ENCODE measurements around the gene WDSUB1.

WDSUB1 gene

DNA sequence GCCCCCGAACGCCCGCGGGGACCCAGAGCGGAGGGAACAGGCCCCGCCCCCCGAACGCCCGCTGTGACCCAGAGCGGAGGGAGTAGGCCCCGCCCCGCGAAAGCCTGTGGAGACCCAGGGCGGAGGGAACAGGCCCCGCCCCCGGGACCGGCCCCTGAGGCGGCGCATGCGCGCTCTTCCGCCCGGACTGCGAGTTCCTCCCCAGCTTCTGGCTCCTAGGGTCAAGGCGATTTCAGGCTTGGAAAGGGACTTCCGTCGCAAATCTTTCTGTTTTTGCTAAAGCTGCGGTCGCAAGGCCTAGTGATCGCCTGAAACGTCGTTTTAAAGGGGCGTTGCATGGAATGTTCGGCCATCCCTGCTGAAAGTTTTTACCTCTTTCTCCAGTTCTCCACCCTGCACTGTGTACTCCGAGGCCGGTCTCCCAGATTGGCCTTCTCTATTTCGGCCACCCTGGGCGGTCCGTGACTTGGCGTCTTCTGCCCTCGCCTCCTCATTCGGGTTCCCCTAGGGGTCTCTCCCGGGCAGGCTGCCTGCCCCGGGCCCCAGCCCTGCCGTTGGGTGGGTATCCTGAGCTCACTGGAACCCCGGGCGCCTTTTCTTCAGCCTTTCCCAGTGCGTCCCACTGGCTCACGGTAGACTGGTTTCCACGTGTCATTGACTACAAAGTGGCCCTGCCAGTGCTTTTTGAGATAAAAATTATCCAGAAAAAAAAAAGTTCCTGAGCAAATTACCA, 372 bp upstream of the WDSUB1 start:
- peak; percentile 69 to 97 for DNase-seq (ENCODE audit: low read depth in 1 of 2, low spot score in 1 of 2)
- in situ Hi-C loops (cut with HindIII; ENCODE audit: low pct_unique_long_range_greater_than_20kb, low sequenced_read_pairs): no loop called here
- TF ChIP-seq JUND (IDR thresholded peaks at IDR 0.05; ENCODE audit: low read depth): no peak

DNA sequence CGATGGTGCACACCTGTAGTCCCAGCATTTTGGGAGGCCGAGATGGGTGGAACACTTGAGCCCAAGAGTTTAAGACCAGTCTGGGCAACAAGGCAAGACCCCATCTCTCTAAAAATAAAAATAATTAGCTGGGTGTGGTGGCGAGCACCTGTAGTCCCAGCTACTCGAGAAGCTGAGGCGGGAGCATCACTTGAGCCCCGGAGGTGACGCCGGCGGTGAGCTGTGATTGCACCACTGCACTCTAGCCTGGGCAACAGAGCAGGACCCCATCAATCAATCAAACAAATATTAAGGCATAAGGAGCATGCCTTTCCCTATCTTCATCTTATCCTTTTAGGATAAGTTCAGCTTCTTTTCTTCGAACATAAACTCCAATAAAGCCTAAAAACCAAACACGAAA, 1.1 kb downstream of the WDSUB1 start:
- no peak for TF ChIP-seq JUND (IDR thresholded peaks at IDR 0.05; ENCODE audit: low read depth)
- no peak for DNase-seq (ENCODE audit: low read depth in 1 of 2, low spot score in 1 of 2)
- in situ Hi-C loops (cut with HindIII; ENCODE audit: low pct_unique_long_range_greater_than_20kb, low sequenced_read_pairs): no loop called here

DNA sequence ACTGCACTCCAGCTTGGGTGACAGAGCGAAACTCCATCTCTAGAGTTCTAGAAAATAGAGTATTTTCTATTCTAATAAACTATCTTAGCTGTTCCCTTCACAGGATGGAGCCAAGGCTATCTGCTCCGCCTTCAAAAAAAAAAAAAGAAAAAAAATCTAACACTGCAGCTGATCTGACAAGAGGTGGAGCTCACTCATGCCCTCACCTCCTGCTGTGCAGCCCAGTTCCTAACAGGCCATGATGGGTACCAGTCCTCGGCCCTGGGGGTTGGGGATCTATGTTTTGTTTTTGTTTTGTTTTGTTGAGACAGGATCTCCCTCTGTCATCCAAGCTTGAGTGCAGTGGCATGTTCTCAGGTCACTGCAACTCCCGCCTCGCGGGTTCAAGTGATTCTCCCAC, 3.0 kb downstream of the WDSUB1 start:
- in situ Hi-C loops (cut with HindIII; ENCODE audit: low pct_unique_long_range_greater_than_20kb, low sequenced_read_pairs): no loop called here
- no peak for TF ChIP-seq JUND (IDR thresholded peaks at IDR 0.05; ENCODE audit: low read depth)

DNA sequence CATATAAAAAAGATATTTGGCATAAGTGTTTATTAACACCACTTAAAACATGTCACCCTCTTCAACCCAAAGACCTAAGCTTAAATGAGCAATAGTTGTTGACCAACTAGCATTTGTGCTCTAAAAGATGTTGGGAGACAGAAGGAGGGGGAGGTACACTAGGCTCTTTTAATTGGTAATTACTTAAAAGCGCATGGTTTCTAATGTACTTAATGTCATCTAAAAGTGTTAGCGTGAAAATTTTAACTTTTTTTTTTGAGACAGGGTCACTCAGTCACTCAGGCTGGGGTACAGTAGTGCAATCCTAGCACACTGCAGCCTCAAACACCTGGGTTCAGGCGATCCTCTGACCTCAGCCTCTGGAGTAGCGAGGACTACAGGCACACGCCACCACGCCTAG, 5.5 kb downstream of the WDSUB1 start:
- in situ Hi-C loops (cut with HindIII; ENCODE audit: low pct_unique_long_range_greater_than_20kb, low sequenced_read_pairs): no loop called here
- DNase-seq (ENCODE audit: low read depth in 1 of 2, low spot score in 1 of 2): no peak
- TF ChIP-seq JUND (IDR thresholded peaks at IDR 0.05; ENCODE audit: low read depth): no peak

More for the DNA sequence above, 3.0 kb downstream of the WDSUB1 start:
- no peak for DNase-seq (ENCODE audit: low read depth in 1 of 2, low spot score in 1 of 2)

DNA sequence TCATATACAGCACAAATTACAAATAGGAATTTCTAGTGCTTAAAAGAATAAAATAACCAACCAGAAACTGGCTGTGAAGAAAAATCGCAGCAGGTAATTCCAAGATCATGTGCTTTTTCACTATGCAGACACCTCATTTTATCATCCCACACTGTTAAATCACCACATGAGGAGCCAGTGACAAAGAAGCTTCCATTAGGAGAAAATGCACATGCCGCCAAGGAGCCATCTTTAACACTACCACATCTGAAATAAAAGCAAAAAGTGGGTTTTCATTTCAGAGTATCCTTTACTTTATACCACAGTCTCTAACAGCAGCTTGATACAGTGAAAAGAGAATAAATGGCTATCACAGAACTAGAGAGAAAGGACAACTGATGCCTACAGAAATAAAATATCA, 6.8 kb downstream of the WDSUB1 start:
- no peak for TF ChIP-seq JUND (IDR thresholded peaks at IDR 0.05; ENCODE audit: low read depth)
- DNase-seq (ENCODE audit: low read depth in 1 of 2, low spot score in 1 of 2): no peak
- in situ Hi-C loops (cut with HindIII; ENCODE audit: low pct_unique_long_range_greater_than_20kb, low sequenced_read_pairs): no loop called here

DNA sequence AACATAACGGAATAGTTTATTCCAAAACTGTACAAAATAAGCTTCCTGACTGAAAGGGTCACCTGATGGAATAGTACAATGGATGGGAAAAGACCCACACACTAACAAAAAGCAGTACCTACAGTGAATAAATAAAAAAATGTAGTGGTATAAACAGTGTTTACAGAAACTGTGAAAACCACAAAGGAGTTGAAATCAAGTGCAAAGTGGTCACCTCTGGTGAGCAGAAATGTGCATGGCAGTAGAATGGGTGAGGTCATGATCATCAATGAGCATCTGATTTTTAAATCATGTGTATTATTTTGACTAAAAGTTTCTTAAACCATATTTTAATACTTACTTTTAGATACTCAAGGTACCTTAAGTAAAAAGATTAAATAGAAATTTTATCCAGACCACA, 11.4 kb downstream of the WDSUB1 start:
- TF ChIP-seq JUND (IDR thresholded peaks at IDR 0.05; ENCODE audit: low read depth): no peak
- in situ Hi-C loops (cut with HindIII; ENCODE audit: low pct_unique_long_range_greater_than_20kb, low sequenced_read_pairs): no loop called here
- DNase-seq (ENCODE audit: low read depth in 1 of 2, low spot score in 1 of 2): no peak

DNA sequence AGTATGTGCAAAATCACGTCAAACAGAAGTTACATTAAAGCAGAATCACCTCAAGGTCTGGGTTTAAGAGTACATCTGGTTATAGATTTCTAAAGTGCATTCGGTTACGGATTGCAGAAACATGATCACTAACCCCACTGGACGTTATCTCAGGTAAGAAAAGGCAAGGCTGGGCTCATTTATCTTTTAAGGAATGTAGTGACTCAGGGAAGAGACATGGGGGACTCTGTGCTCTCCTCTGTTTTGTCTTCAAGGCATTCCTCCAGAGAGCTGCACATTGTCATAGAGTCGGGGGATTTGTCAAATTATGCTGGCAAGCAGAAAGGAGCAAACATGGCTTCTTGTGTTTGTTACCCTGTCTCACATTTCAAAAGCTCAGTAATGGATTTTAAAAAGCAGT, 14.3 kb downstream of the WDSUB1 start:
- no peak for DNase-seq (ENCODE audit: low read depth in 1 of 2, low spot score in 1 of 2)
- in situ Hi-C loops (cut with HindIII; ENCODE audit: low pct_unique_long_range_greater_than_20kb, low sequenced_read_pairs): no loop called here
- no peak for TF ChIP-seq JUND (IDR thresholded peaks at IDR 0.05; ENCODE audit: low read depth)

DNA sequence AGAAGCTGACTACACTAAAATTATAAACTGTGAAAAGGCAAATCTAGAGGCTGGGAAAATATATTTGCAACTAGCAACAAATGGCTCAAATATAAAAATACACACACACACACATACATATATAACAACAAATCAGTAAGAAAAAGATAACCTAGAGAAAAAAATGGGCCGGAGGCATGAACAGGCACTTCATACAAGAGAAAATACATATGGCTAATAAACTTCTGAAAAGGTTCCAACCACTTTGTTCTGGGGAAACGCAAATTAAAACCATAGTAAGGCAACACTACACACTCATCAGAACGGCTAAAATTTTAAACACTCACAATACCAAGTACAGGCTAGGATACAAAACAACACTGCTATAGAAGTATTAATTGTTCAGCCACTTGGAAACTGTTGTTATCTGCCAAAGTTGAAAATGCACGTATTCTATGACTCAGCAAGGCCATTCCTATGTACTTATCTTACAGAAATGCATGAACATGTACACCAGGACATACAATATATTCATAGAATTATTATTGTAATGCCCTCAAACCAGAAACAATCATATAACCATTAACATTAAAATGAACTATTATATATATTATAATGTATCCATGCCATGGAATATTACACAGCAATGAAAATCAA, 15.6 kb downstream of the WDSUB1 start:
- TF ChIP-seq JUND (IDR thresholded peaks at IDR 0.05; ENCODE audit: low read depth): no peak
- in situ Hi-C loops (cut with HindIII; ENCODE audit: low pct_unique_long_range_greater_than_20kb, low sequenced_read_pairs): no loop called here
- DNase-seq (ENCODE audit: low read depth in 1 of 2, low spot score in 1 of 2): no peak

DNA sequence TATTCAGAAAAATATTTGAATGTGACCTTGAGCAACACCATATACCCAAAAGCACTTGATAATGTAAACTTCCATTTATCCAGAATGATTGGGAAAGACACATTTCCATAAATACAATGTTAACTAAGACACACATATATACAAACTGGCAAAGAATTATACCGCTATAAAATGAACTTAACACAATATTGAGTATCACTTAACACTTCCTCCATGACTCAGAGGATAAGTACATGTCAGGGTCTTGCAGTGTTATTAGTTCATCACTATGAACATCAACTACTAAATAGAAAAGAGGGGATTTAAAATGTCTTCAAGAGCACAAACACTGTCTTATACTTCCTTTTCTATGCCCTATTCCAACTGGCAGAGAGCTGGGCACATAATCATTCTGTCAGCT, 18.6 kb downstream of the WDSUB1 start:
- in situ Hi-C loops (cut with HindIII; ENCODE audit: low pct_unique_long_range_greater_than_20kb, low sequenced_read_pairs): no loop called here
- TF ChIP-seq JUND (IDR thresholded peaks at IDR 0.05; ENCODE audit: low read depth): no peak
- no peak for DNase-seq (ENCODE audit: low read depth in 1 of 2, low spot score in 1 of 2)

DNA sequence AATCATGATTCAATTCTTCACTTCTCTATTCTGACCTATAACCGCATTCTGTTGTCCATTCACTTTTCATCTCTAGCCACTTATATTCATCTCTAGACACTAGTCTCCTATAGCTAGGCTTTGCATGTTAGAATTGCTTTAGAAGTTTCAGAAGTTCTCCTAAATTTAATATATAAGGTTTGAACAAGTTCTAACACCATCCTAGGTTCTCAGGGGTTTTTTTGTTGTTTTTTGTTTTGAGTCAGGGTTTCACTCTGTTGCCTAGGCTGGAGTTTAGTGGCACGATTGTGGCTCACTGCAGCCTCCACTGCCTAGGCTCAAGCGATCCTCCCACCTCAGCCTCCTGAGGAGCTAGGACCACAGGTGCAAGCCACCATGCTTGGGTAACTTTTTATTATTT, 19.9 kb downstream of the WDSUB1 start:
- TF ChIP-seq JUND (IDR thresholded peaks at IDR 0.05; ENCODE audit: low read depth): no peak
- in situ Hi-C loops (cut with HindIII; ENCODE audit: low pct_unique_long_range_greater_than_20kb, low sequenced_read_pairs): no loop called here
- no peak for DNase-seq (ENCODE audit: low read depth in 1 of 2, low spot score in 1 of 2)

DNA sequence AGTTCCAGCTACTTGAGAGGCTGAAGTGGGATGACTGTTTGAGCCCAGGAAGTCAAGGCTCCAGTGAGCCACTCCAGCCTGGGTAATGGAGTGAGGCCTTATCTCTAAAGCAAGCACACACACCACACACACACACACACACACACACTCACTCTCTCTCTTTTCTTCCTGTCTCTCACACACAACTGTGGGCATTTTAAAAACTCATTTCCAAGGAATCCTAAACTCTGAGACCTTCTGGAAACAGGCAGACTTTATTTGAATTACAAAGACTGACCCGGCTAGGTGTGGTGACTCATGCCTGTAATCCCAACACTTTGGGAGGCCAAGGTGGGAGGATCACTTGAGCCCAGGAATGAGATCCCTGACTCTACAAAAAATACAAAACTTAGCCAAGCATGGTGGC, 21.3 kb downstream of the WDSUB1 start:
- in situ Hi-C loops (cut with HindIII; ENCODE audit: low pct_unique_long_range_greater_than_20kb, low sequenced_read_pairs): no loop called here
- DNase-seq (ENCODE audit: low read depth in 1 of 2, low spot score in 1 of 2): no peak
- no peak for TF ChIP-seq JUND (IDR thresholded peaks at IDR 0.05; ENCODE audit: low read depth)

DNA sequence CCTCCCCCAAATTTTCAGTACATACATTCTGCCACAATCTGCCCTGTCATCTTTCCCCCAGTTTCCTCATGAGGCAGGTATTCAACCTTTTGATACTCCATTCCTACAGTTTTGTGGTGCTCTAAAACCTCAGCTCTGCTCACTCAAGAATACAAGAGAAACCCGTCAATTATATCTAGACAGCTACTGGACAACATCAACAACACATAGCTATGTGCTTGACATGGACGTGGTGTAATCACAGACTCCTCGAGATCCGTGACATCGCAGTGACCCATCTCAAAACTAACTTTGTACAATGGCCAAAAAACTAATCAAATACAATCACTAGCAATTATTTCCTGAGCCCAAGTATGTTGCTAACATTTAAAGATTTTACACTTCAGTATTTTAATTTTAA, 23.6 kb downstream of the WDSUB1 start:
- DNase-seq (ENCODE audit: low read depth in 1 of 2, low spot score in 1 of 2): no peak
- no peak for TF ChIP-seq JUND (IDR thresholded peaks at IDR 0.05; ENCODE audit: low read depth)
- in situ Hi-C loops (cut with HindIII; ENCODE audit: low pct_unique_long_range_greater_than_20kb, low sequenced_read_pairs): no loop called here

DNA sequence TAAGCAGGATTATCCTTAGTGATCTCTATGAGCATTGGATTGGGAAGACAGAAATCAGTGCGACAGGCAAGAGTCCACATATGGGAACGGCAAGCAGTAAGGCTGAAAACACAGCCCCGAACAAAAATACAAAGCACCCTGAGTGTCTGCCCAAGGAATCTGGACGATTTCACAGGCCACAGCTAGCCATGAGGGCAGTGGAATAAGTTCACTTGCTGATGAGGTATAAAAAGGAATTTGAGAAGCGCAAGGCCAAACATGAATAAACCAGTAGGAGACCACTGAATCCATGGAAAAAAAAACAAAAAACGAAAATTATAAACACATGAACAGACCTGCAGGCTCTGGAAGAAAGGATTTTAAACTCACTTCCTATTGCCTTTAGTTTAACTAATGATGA, 24.3 kb downstream of the WDSUB1 start:
- TF ChIP-seq JUND (IDR thresholded peaks at IDR 0.05; ENCODE audit: low read depth): no peak
- DNase-seq (ENCODE audit: low read depth in 1 of 2, low spot score in 1 of 2): no peak
- in situ Hi-C loops (cut with HindIII; ENCODE audit: low pct_unique_long_range_greater_than_20kb, low sequenced_read_pairs): no loop called here

DNA sequence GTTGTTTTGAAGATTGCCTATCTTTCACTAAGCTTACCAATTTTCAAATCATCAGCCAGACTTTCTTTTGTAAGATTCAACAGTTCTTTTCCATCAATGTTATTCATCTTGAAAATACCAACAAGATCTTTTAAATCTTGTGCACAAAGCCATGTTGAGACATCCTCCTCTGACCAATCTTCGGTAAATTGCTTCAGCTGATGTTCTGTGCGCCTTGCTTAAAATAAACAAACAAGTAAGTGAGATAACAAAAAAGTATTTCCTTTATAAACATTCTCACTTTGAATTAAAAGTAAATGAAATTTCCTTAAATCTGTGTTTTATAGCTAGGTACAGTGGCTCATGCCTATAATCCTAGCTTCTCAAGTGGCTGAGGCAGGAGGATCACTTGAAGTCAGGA, 30.3 kb downstream of the WDSUB1 start:
- in situ Hi-C loops (cut with HindIII; ENCODE audit: low pct_unique_long_range_greater_than_20kb, low sequenced_read_pairs): no loop called here
- no peak for DNase-seq (ENCODE audit: low read depth in 1 of 2, low spot score in 1 of 2)
- no peak for TF ChIP-seq JUND (IDR thresholded peaks at IDR 0.05; ENCODE audit: low read depth)
